Prostate gland (tissue), 2 donors: ENCODE measurements around the gene GP2. TPM values are rescaled to one million over a fixed set of nuclear protein-coding genes. Genes with fewer than 3 reads are reported as not detected.

Experiments used
- DNase-seq: peaks from one replicate; pipeline ENCODE4 v3.0.0-alpha.2; 2019; ENCODE audit warnings: low spot score
- H3K27ac ChIP-seq, 2 donors: fragments of 200-600 bp; sonication (generic); 2 replicates each; pipeline ENCODE4 v1.5.1; 2017 to 2019
- H3K27me3 ChIP-seq: fragments of 200-600 bp; sonication (generic); replicated peaks from 2 replicates; pipeline ENCODE4 v1.5.1; 2019; ENCODE audit not compliant: insufficient read depth
- H3K36me3 ChIP-seq, 2 donors: fragments of 200-600 bp; sonication (generic); 1 replicate in 1 of 2; 2 replicates in 1 of 2; pipeline versions ENCODE4 v1.5.1 to v1.8.1; 2017 to 2019
- H3K4me1 ChIP-seq: fragments of 200-600 bp; sonication (generic); replicated peaks from 2 replicates; pipeline ENCODE4 v1.5.1; 2019
- H3K4me3 ChIP-seq, 2 donors: fragments of 200-600 bp; sonication (generic); 2 replicates each; pipeline ENCODE4 v1.5.1; 2017 to 2019
- H3K9me3 ChIP-seq: fragments of 200-600 bp; sonication (generic); 2 replicates; pipeline ENCODE4 v1.5.1; 2017
- POLR2A ChIP-seq: fragments of 450-650 bp; IDR thresholded peaks from one replicate; pipeline ENCODE4 v1.6.1; 2016; ENCODE audit warnings: antibody characterized with exemption, mild to moderate bottlenecking
- POLR2AphosphoS5 ChIP-seq: sonication (generic); formaldehyde crosslinking; IDR thresholded peaks from one replicate; pipeline ENCODE4 v1.6.1; 2017; ENCODE audit warnings: antibody characterized with exemption
- WGBS: methylation state at CpG from one replicate; pipeline ENCODE4 v1.1.5; 2018; 5-methylcytosine and 5-hydroxymethylcytosine counted together
- intact Hi-C: fragments of 100-400 bp; cut with DNase I; formaldehyde crosslinking; loops from one replicate; pipeline ENCODE4 v1.14.2; 2022
- total RNA-seq, 2 donors: library from RNA; depleted of rRNA; stranded (reverse); fragments of >200 nt; gene quantifications; one replicate each; pipeline ENCODE4 v1.1.0, GENCODE V29; 2016
- TF ChIP-seq, protein P1 (sequence below), 4 experiments: fragments of 200-600 bp in 2 of 4; fragments of 450-650 bp in 2 of 4; sonication (generic) in 2 of 4; IDR thresholded peaks; 1 replicate in 3 of 4; 2 replicates in 1 of 4; pipeline ENCODE4 v1.5.1; 2016 to 2019; ENCODE audit warnings: antibody characterized with exemption in 4 of 4, mild to moderate bottlenecking in 2 of 4, moderate library complexity in 2 of 4

The GP2 gene
- total RNA-seq, 2 donors from 2014 or later, result 29.8 to 971 TPM

DNA sequence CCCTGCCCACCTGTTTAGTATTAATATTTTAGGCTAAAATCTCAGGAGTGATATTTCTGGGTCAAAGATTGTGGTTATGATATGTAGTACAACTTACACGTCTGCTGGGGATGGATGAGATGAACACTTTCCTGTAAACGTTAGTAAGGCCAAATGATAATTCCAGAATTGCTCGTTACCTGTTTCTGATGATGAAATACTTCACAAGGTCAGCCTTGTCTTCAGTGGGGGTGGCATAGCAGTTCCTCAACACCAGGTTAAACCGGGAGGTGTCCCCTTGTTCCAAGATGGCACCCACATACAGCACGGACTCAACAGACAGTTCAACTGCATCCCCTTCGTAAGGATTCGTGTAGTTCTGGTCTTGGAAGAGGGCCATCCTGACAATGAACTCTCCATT lies 9.3 kb downstream of the GP2 start:
- H3K27ac ChIP-seq, result no peak overlapping the region
- no peak for DNase-seq
- H3K36me3 ChIP-seq, result no peaks in the 10 kb centered on the region
- TF ChIP-seq POLR2AphosphoS5, result no peak
- TF ChIP-seq, protein P1, sequence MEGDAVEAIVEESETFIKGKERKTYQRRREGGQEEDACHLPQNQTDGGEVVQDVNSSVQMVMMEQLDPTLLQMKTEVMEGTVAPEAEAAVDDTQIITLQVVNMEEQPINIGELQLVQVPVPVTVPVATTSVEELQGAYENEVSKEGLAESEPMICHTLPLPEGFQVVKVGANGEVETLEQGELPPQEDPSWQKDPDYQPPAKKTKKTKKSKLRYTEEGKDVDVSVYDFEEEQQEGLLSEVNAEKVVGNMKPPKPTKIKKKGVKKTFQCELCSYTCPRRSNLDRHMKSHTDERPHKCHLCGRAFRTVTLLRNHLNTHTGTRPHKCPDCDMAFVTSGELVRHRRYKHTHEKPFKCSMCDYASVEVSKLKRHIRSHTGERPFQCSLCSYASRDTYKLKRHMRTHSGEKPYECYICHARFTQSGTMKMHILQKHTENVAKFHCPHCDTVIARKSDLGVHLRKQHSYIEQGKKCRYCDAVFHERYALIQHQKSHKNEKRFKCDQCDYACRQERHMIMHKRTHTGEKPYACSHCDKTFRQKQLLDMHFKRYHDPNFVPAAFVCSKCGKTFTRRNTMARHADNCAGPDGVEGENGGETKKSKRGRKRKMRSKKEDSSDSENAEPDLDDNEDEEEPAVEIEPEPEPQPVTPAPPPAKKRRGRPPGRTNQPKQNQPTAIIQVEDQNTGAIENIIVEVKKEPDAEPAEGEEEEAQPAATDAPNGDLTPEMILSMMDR (IDR thresholded peaks at IDR 0.05), result no peak
- no peak for TF ChIP-seq POLR2A
- no peaks in the 10 kb centered on the region for H3K27me3 ChIP-seq
- no peak overlapping the region for H3K4me3 ChIP-seq
- H3K9me3 ChIP-seq, result no peaks in the 10 kb centered on the region
- H3K4me1 ChIP-seq, result no peaks in the 10 kb centered on the region
- intact Hi-C loops, result no loop called here
- 66% methylated on average over 7 of the region's 7 CpGs for WGBS

DNA sequence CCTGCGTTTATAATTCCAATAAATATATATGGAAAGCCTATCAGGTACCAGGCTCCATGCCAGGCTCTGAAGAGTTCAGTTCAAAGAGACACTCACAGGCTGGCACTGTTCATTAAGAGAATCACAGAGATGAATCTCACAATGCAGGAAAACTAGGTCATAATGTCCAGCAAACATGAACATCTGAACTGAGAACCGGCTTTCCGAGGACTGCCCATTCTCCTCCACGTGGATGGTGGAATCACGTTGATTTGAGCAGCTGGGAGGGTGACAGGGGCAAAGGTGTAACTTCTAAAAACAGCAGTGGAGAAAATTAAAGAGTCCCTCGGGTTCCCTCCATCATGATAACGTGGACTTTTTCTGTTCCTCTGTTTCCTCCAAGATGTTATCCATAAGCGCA lies 10.2 kb downstream of the GP2 start:
- WGBS, result 51% methylated on average over 8 of the region's 8 CpGs
- Histone ChIP-seq H3K4me1 (no peaks in the 10 kb centered on the region), H3K9me3 (no peaks in the 10 kb centered on the region), H3K27ac (no peak overlapping the region), H3K4me3 (no peak overlapping the region), H3K36me3 (no peaks in the 10 kb centered on the region), H3K27me3 (no peaks in the 10 kb centered on the region)
- TF ChIP-seq, protein P1 (IDR thresholded peaks at IDR 0.05), result no peak
- TF ChIP-seq POLR2AphosphoS5 (no peak), POLR2A (no peak)
- intact Hi-C loops, result no loop called here
- DNase-seq, result no peak

DNA sequence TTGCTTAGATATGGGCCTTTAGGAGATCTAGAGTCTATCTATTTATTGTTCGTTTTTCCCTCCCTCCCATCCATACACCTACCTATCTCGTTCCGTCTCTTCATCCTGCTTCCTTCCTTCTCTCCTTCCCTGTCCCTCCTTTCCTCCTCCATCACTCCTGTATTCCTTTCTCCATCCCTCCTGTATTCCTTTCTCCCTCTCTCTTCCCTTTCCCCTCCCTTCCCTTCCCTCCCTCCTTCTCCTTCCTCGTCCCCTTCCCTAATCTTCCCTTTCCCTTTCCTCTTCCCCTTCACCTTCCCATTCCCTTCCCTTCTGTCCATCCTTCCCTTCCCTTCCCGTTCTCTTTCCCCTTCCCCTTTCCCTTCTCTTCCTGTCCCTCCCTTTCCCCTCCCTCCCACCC lies 10.6 kb downstream of the GP2 start:
- Histone ChIP-seq H3K4me1 (no peaks in the 10 kb centered on the region), H3K27me3 (no peaks in the 10 kb centered on the region), H3K36me3 (no peaks in the 10 kb centered on the region), H3K27ac (no peak overlapping the region), H3K9me3 (no peaks in the 10 kb centered on the region), H3K4me3 (no peak overlapping the region)
- intact Hi-C loops, result no loop called here
- no peak for DNase-seq
- WGBS, result 70% methylated on average over 5 of the region's 5 CpGs
- no peak for TF ChIP-seq POLR2A
- TF ChIP-seq POLR2AphosphoS5, result no peak
- TF ChIP-seq, protein P1 (IDR thresholded peaks at IDR 0.05), result no peak

DNA sequence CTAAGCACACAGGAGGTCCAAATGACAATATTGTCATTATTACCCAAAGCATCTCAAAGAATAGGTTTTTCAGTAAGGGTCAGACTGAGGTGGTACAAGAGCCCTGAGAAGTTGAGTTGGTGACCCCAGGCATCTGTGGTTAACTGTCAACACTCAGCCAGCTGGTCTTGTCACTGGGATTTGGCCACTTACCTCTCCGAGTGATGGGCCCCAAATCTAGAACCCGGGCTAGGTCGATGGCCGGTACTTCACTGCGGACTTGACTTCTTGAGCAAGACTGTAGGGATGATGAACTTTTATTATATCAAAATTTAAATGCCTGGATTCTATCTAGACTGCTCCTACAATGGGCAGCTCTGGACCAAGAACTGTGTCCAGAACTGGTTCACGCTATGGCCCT lies 11.5 kb downstream of the GP2 start:
- intact Hi-C loops, result no loop called here
- H3K4me1 ChIP-seq, result no peaks in the 10 kb centered on the region
- whole genome bisulfite sequencing, result 91% methylated on average over 6 of the region's 6 CpGs
- H3K9me3 ChIP-seq, result no peaks in the 10 kb centered on the region
- no peak overlapping the region for H3K27ac ChIP-seq
- TF ChIP-seq, protein P1 (IDR thresholded peaks at IDR 0.05), result no peak
- no peak for TF ChIP-seq POLR2AphosphoS5
- no peak for TF ChIP-seq POLR2A
- H3K27me3 ChIP-seq, result no peaks in the 10 kb centered on the region
- no peak overlapping the region for H3K4me3 ChIP-seq
- DNase-seq, result no peak
- H3K36me3 ChIP-seq, result no peaks in the 10 kb centered on the region

DNA sequence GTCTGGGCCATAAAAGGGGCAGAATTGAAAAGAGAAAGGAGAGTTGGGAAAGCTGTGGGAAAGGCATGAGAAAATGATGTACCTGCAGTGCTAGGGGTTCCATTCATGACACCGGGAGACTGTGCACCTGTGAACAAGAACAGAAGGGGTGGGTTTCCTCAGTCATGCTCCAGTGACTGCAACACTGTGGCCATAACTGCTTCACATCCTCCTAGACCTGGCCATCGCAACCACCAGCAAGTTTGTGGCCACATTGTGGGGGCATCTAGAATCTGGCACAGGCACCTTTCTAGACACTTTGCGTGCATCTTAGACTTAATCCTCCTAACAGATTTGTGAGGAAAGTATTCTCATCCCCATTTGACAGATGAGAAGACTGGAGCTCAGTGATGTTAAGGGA lies 12.7 kb downstream of the GP2 start:
- H3K27ac ChIP-seq, result no peak overlapping the region
- no peaks in the 10 kb centered on the region for H3K36me3 ChIP-seq
- no peak for DNase-seq
- H3K4me1 ChIP-seq, result peaks cover 9% of the 10 kb centered on the region
- TF ChIP-seq, protein P1 (IDR thresholded peaks at IDR 0.05), result no peak
- TF ChIP-seq POLR2AphosphoS5 (no peak), POLR2A (no peak)
- H3K27me3 ChIP-seq, result no peaks in the 10 kb centered on the region
- 84% methylated on average over 3 of the region's 3 CpGs for WGBS
- H3K4me3 ChIP-seq, result no peak overlapping the region
- intact Hi-C loops, result no loop called here
- no peaks in the 10 kb centered on the region for H3K9me3 ChIP-seq
